Effector memory CD4-positive, alpha-beta T cell (primary cell): ENCODE data around the gene TGFB1.
"Not testable (repeated sequence)": the region's sequence is repeated elsewhere in the genome, so short reads cannot be mapped to it uniquely, and the experiment has no call there.

ENCODE experiments used
- DNase-seq, 3 donors: peaks; one replicate each; pipeline ENCODE4 v3.0.0-alpha.2; 2020
- H3K27ac ChIP-seq: 2 replicates; pipeline ENCODE4 v1.7.0; 2013; ENCODE audit warnings: mild to moderate bottlenecking, low read length, moderate library complexity; ENCODE audit not compliant: insufficient read depth, poor library complexity, severe bottlenecking
- H3K27me3 ChIP-seq: replicated peaks from 2 replicates; pipeline ENCODE4 v1.7.0; 2013; ENCODE audit warnings: mild to moderate bottlenecking, low read length; ENCODE audit not compliant: insufficient read depth, control insufficient read depth, poor library complexity, severe bottlenecking
- H3K36me3 ChIP-seq: 2 replicates; pipeline ENCODE4 v1.7.0; 2013; ENCODE audit warnings: mild to moderate bottlenecking, low read length, moderate library complexity; ENCODE audit not compliant: control insufficient read depth, insufficient read depth
- H3K4me1 ChIP-seq: 2 replicates; pipeline ENCODE4 v1.7.0; 2013; ENCODE audit warnings: low read length, mild to moderate bottlenecking; ENCODE audit not compliant: control insufficient read depth, insufficient read depth, poor library complexity, severe bottlenecking
- H3K4me3 ChIP-seq: 2 replicates; pipeline ENCODE4 v1.7.0; 2013; ENCODE audit warnings: low read length, low read depth, mild to moderate bottlenecking; ENCODE audit not compliant: insufficient read depth, poor library complexity, severe bottlenecking
- H3K9me3 ChIP-seq: 2 replicates; pipeline ENCODE4 v1.7.0; 2013; ENCODE audit warnings: mild to moderate bottlenecking, low read length, moderate library complexity; ENCODE audit not compliant: control insufficient read depth

The TGFB1 gene

GRCh38 chr19:41392775-41393174 is 39.1 kb upstream of the TGFB1 start:
- Histone ChIP-seq H3K4me3 (no peak overlapping the region), H3K4me1 (peaks cover 5% of the 10 kb centered on the region), H3K9me3 (no peaks in the 10 kb centered on the region), H3K27ac (no peak overlapping the region), H3K36me3 (peaks cover 39% of the 10 kb centered on the region), H3K27me3 (no peaks in the 10 kb centered on the region)
- no peak for DNase-seq

- Histone ChIP-seq H3K27me3 (no peaks in the 10 kb centered on the region), H3K4me3 (no peak overlapping the region), H3K36me3 (peaks cover 44% of the 10 kb centered on the region), H3K27ac (no peak overlapping the region), H3K9me3 (no peaks in the 10 kb centered on the region), H3K4me1 (peaks cover 5% of the 10 kb centered on the region)
- DNase-seq = no peak
These were observed 37.9 kb upstream of the TGFB1 start for GRCh38 chr19:41391618-41392017.

GRCh38 chr19:41386442-41386841 is 32.7 kb upstream of the TGFB1 start:
- Histone ChIP-seq H3K36me3 (peaks cover 37% of the 10 kb centered on the region), H3K4me1 (no peaks in the 10 kb centered on the region), H3K27me3 (no peaks in the 10 kb centered on the region), H3K4me3 (no peak overlapping the region), H3K9me3 (no peaks in the 10 kb centered on the region), H3K27ac (no peak overlapping the region)
- no peak for DNase-seq

- Histone ChIP-seq H3K36me3 (peaks cover 19% of the 10 kb centered on the region), H3K27ac (no peak overlapping the region)
- DNase-seq = no peak
These were observed 30.6 kb upstream of the TGFB1 start for GRCh38 chr19:41384351-41384750.

GRCh38 chr19:41381536-41381935 is 27.8 kb upstream of the TGFB1 start:
- H3K4me1 ChIP-seq, H3K27ac ChIP-seq, H3K4me3 ChIP-seq, H3K9me3 ChIP-seq, H3K36me3 ChIP-seq, H3K27me3 ChIP-seq, DNase-seq: not testable (repeated sequence)

More at GRCh38 chr19:41384351-41384750, 30.6 kb upstream of the TGFB1 start:
- Histone ChIP-seq H3K27me3 (no peaks in the 10 kb centered on the region), H3K4me1 (no peaks in the 10 kb centered on the region), H3K4me3 (no peak overlapping the region), H3K9me3 (no peaks in the 10 kb centered on the region)

GRCh38 chr19:41377977-41378709 is 24.4 kb upstream of the TGFB1 start:
- no peak overlapping the region for H3K4me3 ChIP-seq
- no peaks in the 10 kb centered on the region for H3K9me3 ChIP-seq
- no peak for DNase-seq
- no peak overlapping the region for H3K27ac ChIP-seq
- H3K36me3 ChIP-seq = no peaks in the 10 kb centered on the region
- no peaks in the 10 kb centered on the region for H3K27me3 ChIP-seq
- H3K4me1 ChIP-seq = no peaks in the 10 kb centered on the region

GRCh38 chr19:41376998-41377365 is 23.3 kb upstream of the TGFB1 start:
- DNase-seq = no peak
- no peaks in the 10 kb centered on the region for H3K4me1 ChIP-seq
- H3K9me3 ChIP-seq = no peaks in the 10 kb centered on the region
- H3K27me3 ChIP-seq = no peaks in the 10 kb centered on the region
- peak overlapping the region; percentile 40 for H3K27ac ChIP-seq
- H3K36me3 ChIP-seq = no peaks in the 10 kb centered on the region
- peak overlapping the region; percentile 64 for H3K4me3 ChIP-seq

- Histone ChIP-seq H3K36me3 (no peaks in the 10 kb centered on the region), H3K4me3 (peak within 1 kb of the TSS; percentile 64), H3K9me3 (no peaks in the 10 kb centered on the region), H3K27me3 (no peaks in the 10 kb centered on the region), H3K27ac (peak within 1 kb of the TSS; percentile 40), H3K4me1 (no peaks in the 10 kb centered on the region)
- no peak for DNase-seq
These were observed 22.7 kb upstream of the TGFB1 start, which contains the start of gene TMEM91 for GRCh38 chr19:41376241-41376997. TMEM91 (plus strand) TSS chr19:41376533; CDS start chr19:41378310, 1,777 bp downstream.

- Histone ChIP-seq H3K9me3 (no peaks in the 10 kb centered on the region), H3K36me3 (no peaks in the 10 kb centered on the region), H3K27me3 (no peaks in the 10 kb centered on the region), H3K4me1 (no peaks in the 10 kb centered on the region), H3K27ac (no peak overlapping the region), H3K4me3 (no peak overlapping the region)
- DNase-seq = no peak
These were observed 20.3 kb upstream of the TGFB1 start for GRCh38 chr19:41373993-41374392.

- Histone ChIP-seq H3K9me3 (no peaks in the 10 kb centered on the region), H3K27ac (no peak overlapping the region), H3K4me3 (no peak overlapping the region), H3K27me3 (no peaks in the 10 kb centered on the region), H3K4me1 (no peaks in the 10 kb centered on the region), H3K36me3 (no peaks in the 10 kb centered on the region)
- DNase-seq = no peak
These were observed 18.8 kb upstream of the TGFB1 start for GRCh38 chr19:41372501-41372900.
